ENCODE results near the gene GSG1. TPM values are rescaled to one million over a fixed set of nuclear protein-coding genes. Genes with fewer than 3 reads are reported as not detected.
A peak's percentile ranks its signal among the peaks of the same experiment; 100 is the strongest.

The GSG1 gene
- total RNA-seq, 1 experiment from 2014 or later, result 0.15 TPM

- no peak for DNase-seq (ENCODE audit: low spot score)
Observed at GRCh38 chr12:13119826-13120225, 16.4 kb upstream of the GSG1 start.

- DNase-seq (ENCODE audit: low spot score), result no peak
Observed at GRCh38 chr12:13117029-13117428, 13.6 kb upstream of the GSG1 start.

GRCh38 chr12:13116259-13116658 lies 12.8 kb upstream of the GSG1 start:
- DNase-seq (ENCODE audit: low spot score), result no peak

- DNase-seq (ENCODE audit: low spot score), result no peak
Observed at GRCh38 chr12:13114251-13115052, 11.0 kb upstream of the GSG1 start.

- DNase-seq (ENCODE audit: low spot score), result no peak
Observed at GRCh38 chr12:13112968-13113367, 9.5 kb upstream of the GSG1 start.

GRCh38 chr12:13106666-13107065 lies 3.2 kb upstream of the GSG1 start:
- DNase-seq (ENCODE audit: low spot score), result no peak

- DNase-seq (ENCODE audit: low spot score), result no peak
Observed at GRCh38 chr12:13105781-13106180, 2.3 kb upstream of the GSG1 start.

- no peak for DNase-seq (ENCODE audit: low spot score)
Observed at GRCh38 chr12:13104409-13104808, 942 bp upstream of the GSG1 start.

- no peak for DNase-seq (ENCODE audit: low spot score)
Observed at GRCh38 chr12:13102461-13103195, 839 bp downstream of the GSG1 start.

GRCh38 chr12:13101821-13102375 lies 1.6 kb downstream of the GSG1 start:
- peak; percentile 53 for DNase-seq (ENCODE audit: low spot score)

GRCh38 chr12:13100882-13101769 lies 2.3 kb downstream of the GSG1 start:
- peak; percentile 95 for DNase-seq (ENCODE audit: low spot score)

GRCh38 chr12:13100605-13100881 lies 2.9 kb downstream of the GSG1 start:
- DNase-seq (ENCODE audit: low spot score), result no peak

GRCh38 chr12:13099844-13100604 lies 3.4 kb downstream of the GSG1 start:
- DNase-seq (ENCODE audit: low spot score), result no peak

GRCh38 chr12:13099066-13099843 lies 4.2 kb downstream of the GSG1 start:
- DNase-seq (ENCODE audit: low spot score), result peak; percentile 27

GRCh38 chr12:13097491-13098011 lies 5.9 kb downstream of the GSG1 start:
- DNase-seq (ENCODE audit: low spot score), result no peak

GRCh38 chr12:13095266-13095995 lies 8.0 kb downstream of the GSG1 start:
- DNase-seq (ENCODE audit: low spot score), result no peak

GRCh38 chr12:13094367-13094766 lies 9.1 kb downstream of the GSG1 start:
- no peak for DNase-seq (ENCODE audit: low spot score)

GRCh38 chr12:13093848-13094220 lies 9.6 kb downstream of the GSG1 start:
- no peak for DNase-seq (ENCODE audit: low spot score)

GRCh38 chr12:13093191-13093847 lies 10.1 kb downstream of the GSG1 start:
- DNase-seq (ENCODE audit: low spot score), result no peak

Data from H4 (cell line).